ENCODE results near the gene SBSN.
A peak's percentile ranks its signal among the peaks of the same experiment; 100 is the strongest.

The SBSN gene

GRCh38 chr19:35549174-35549788 is 21.2 kb upstream of the SBSN start:
- Histone ChIP-seq H3K4me3 (no peak overlapping the region), H3K4me2 (no peak overlapping the region), H4K20me1 (peaks cover 3 to 64% (median 22%) of the 10 kb centered on the region in 11 experiments; a peak in 14 of 22 replicates), H3K9me3 (replicated peaks in 1 of 11) (no peaks in the 10 kb centered on the region), H3K36me3 (peaks cover 9 to 48% (median 26%) of the 10 kb centered on the region in 11 experiments; a peak in 17 of 22 replicates), H3K9ac (no peak overlapping the region), H3K27me3 (no peaks in the 10 kb centered on the region), H3K27ac (no peak overlapping the region), H3K4me1 (peaks cover 17 to 32% (median 24%) of the 10 kb centered on the region in 10 experiments)
- TF ChIP-seq Cebpa-rat (IDR thresholded peaks at IDR 0.05) = no peak

- Histone ChIP-seq H3K9me3 (replicated peaks in 1 of 11) (no peaks in the 10 kb centered on the region), H3K4me2 (peak overlapping the region; percentile 92 to 99 (median 97)), H3K9ac (peak overlapping the region; percentile 84 to 96 (median 93)), H4K20me1 (peaks cover 3 to 49% (median 22%) of the 10 kb centered on the region in 11 experiments; a peak in 14 of 22 replicates), H3K4me3 (peak overlapping the region; percentile 80 to 96 (median 86)), H3K27me3 (no peaks in the 10 kb centered on the region), H3K27ac (peak overlapping the region in 10 of 11 experiments; percentile 84 to 94 (median 91); a peak in 17 of 22 replicates), H3K36me3 (peaks cover 9 to 69% (median 38%) of the 10 kb centered on the region in 11 experiments; a peak in 17 of 22 replicates), H3K4me1 (peaks cover 19 to 49% (median 27%) of the 10 kb centered on the region in 10 experiments)
- TF ChIP-seq Cebpa-rat (IDR thresholded peaks at IDR 0.05) = no peak
Observed at GRCh38 chr19:35546532-35546931, 18.4 kb upstream of the SBSN start.

GRCh38 chr19:35545855-35546381 is 17.8 kb upstream of the SBSN start:
- no peak for TF ChIP-seq Cebpa-rat (IDR thresholded peaks at IDR 0.05)
- H3K27ac ChIP-seq = peak overlapping the region; percentile 84 to 94 (median 91)
- peaks cover 9 to 63% (median 40%) of the 10 kb centered on the region in 11 experiments; a peak in 17 of 22 replicates for H3K36me3 ChIP-seq
- peak overlapping the region; percentile 84 to 96 (median 93) for H3K9ac ChIP-seq
- no peaks in the 10 kb centered on the region for H3K9me3 ChIP-seq (replicated peaks in 1 of 11)
- H3K27me3 ChIP-seq = no peaks in the 10 kb centered on the region
- H3K4me1 ChIP-seq = peaks cover 19 to 49% (median 27%) of the 10 kb centered on the region in 10 experiments
- peak overlapping the region; percentile 80 to 96 (median 86) for H3K4me3 ChIP-seq
- peaks cover 3 to 49% (median 22%) of the 10 kb centered on the region in 11 experiments; a peak in 14 of 22 replicates for H4K20me1 ChIP-seq
- H3K4me2 ChIP-seq = peak overlapping the region; percentile 92 to 99 (median 97)

- Histone ChIP-seq H3K27ac (peak within 1 kb of the TSS; percentile 84 to 94 (median 91)), H3K9ac (peak within 1 kb of the TSS; percentile 84 to 96 (median 93)), H4K20me1 (peaks cover 3 to 43% (median 20%) of the 10 kb centered on the region in 11 experiments; a peak in 14 of 22 replicates), H3K4me1 (peaks cover 19 to 49% (median 27%) of the 10 kb centered on the region in 10 experiments), H3K36me3 (peaks cover 9 to 59% (median 37%) of the 10 kb centered on the region in 11 experiments; a peak in 17 of 22 replicates), H3K4me3 (peak within 1 kb of the TSS; percentile 80 to 96 (median 86)), H3K27me3 (no peaks in the 10 kb centered on the region), H3K4me2 (peak within 1 kb of the TSS; percentile 92 to 99 (median 97)), H3K9me3 (replicated peaks in 1 of 11) (no peaks in the 10 kb centered on the region)
- no peak for TF ChIP-seq Cebpa-rat (IDR thresholded peaks at IDR 0.05)
Observed at GRCh38 chr19:35545001-35545854, 17.1 kb upstream of the SBSN start, which contains the start of gene TMEM147. TMEM147 (plus strand) TSS chr19:35545626; CDS start chr19:35545740, 114 bp downstream.

GRCh38 chr19:35544110-35544802 is 16.1 kb upstream of the SBSN start:
- Histone ChIP-seq H3K27ac (peak overlapping the region in 9 of 11 experiments; percentile 84 to 94 (median 91); a peak in 18 of 22 replicates), H3K4me3 (peak overlapping the region; percentile 80 to 96 (median 86)), H3K27me3 (no peaks in the 10 kb centered on the region), H3K4me2 (peak overlapping the region; percentile 92 to 99 (median 97)), H3K36me3 (peaks cover 4 to 61% (median 30%) of the 10 kb centered on the region in 11 experiments; a peak in 17 of 22 replicates), H3K4me1 (peaks cover 19 to 49% (median 27%) of the 10 kb centered on the region in 10 experiments), H3K9ac (peak overlapping the region; percentile 84 to 96 (median 93)), H4K20me1 (peaks cover 0 to 36% (median 11%) of the 10 kb centered on the region in 11 experiments; a peak in 13 of 22 replicates), H3K9me3 (replicated peaks in 1 of 11) (no peaks in the 10 kb centered on the region)
- TF ChIP-seq Cebpa-rat (IDR thresholded peaks at IDR 0.05) = no peak

- no peak for TF ChIP-seq Cebpa-rat (IDR thresholded peaks at IDR 0.05)
- peaks cover 19 to 41% (median 27%) of the 10 kb centered on the region in 10 experiments for H3K4me1 ChIP-seq
- peak overlapping the region in 1 of 10 experiments; percentile 87; a peak in 1 of 20 replicates for H3K4me3 ChIP-seq
- H3K9me3 ChIP-seq (replicated peaks in 1 of 11) = no peaks in the 10 kb centered on the region
- H3K27ac ChIP-seq = no peak overlapping the region
- no peaks in the 10 kb centered on the region for H3K27me3 ChIP-seq
- H3K36me3 ChIP-seq = peaks cover 4 to 57% (median 29%) of the 10 kb centered on the region in 11 experiments; a peak in 17 of 22 replicates
- H3K9ac ChIP-seq = no peak overlapping the region
- H3K4me2 ChIP-seq = peak overlapping the region in 10 of 11 experiments; percentile 92 to 99 (median 96); a peak in 15 of 22 replicates
- H4K20me1 ChIP-seq = peaks cover 0 to 36% (median 10%) of the 10 kb centered on the region in 11 experiments; a peak in 10 of 22 replicates
Observed at GRCh38 chr19:35543280-35544109, 15.4 kb upstream of the SBSN start.

- H3K9me3 ChIP-seq (replicated peaks in 1 of 11) = no peaks in the 10 kb centered on the region
- no peak overlapping the region for H3K27ac ChIP-seq
- H3K4me1 ChIP-seq = peaks cover 19 to 33% (median 22%) of the 10 kb centered on the region in 10 experiments
- no peaks in the 10 kb centered on the region for H3K27me3 ChIP-seq
- H3K4me2 ChIP-seq = no peak overlapping the region
- peaks cover 0 to 44% (median 20%) of the 10 kb centered on the region in 11 experiments; a peak in 16 of 22 replicates for H3K36me3 ChIP-seq
- no peak overlapping the region for H3K4me3 ChIP-seq
- peaks cover 0 to 26% (median 0%) of the 10 kb centered on the region in 11 experiments; a peak in 5 of 22 replicates for H4K20me1 ChIP-seq
- no peak for TF ChIP-seq Cebpa-rat (IDR thresholded peaks at IDR 0.05)
- no peak overlapping the region for H3K9ac ChIP-seq
Observed at GRCh38 chr19:35542209-35542608, 14.1 kb upstream of the SBSN start.
